ENCODE measurements around the gene TSHZ1. TPM values are rescaled to one million over a fixed set of nuclear protein-coding genes. Genes with fewer than 3 reads are reported as not detected.

Gene TSHZ1
- total and polyA plus RNA-seq, 3 experiments from 2014 or later: 9.0 to 18.6 (median 17.9) TPM

DNA sequence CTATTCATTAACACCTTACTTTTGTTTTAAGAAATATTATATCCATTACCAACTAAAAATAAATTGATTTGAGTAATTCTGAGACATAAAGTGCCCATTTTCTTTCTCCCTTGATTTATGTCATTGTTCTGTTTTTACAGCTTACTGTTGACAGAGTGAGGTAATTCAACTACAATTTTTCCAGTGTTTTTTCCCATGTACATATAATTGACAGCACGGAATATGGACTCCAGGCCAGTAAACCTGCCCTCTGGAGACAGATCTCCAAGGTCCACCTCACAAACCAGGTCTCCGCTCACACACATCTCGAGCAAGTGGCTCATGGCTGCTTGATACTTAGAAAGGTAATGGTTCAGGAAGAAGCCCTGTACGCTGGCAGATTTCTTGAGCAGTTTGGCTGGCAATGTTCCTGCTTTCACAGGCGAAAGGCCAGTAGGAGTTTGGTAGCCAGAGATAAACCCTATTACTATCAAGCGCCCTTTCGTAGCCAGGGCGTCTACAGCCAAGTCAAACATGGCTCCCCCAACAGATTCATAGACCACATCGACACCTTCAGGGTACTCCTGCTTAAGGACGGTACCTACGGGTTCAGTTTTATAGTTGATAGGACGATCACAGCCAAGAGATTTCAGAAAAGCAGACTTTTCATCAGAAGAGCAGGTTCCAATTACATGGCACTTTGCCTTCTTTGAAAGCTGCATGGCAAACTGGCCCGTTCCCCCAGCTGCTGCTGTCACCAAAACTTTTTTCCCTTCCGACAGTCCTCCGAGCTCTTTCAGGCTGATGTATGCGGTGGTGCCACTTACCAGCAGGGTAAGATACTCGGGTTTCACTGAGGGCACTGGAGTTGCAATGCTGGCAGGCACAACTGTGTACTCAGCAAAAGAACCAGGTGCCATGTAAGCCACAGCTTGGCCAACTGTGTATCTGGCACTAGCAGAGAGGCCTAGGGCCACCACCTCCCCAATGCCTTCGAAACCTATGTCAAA lies 9.0 kb upstream of the TSHZ1 start:
- CTCF ChIA-PET: no interaction called here
- Mint-ChIP-seq H3K36me3 (peaks cover 0 to 28% (median 4%) of the 10 kb centered on the region in 3 donors), H3K27ac (peak overlapping the region in 6 of 8 donors; percentile 13 to 76 (median 58)), H3K27me3 (no peaks in the 10 kb centered on the region), H3K9me3 (no peaks in the 10 kb centered on the region), H3K4me3 (peak overlapping the region in 1 of 7 donors; percentile 49), H3K4me1 (peaks cover 51 to 67% (median 63%) of the 10 kb centered on the region in 3 donors)
- Histone ChIP-seq H3K4me1 (ENCODE audit: insufficient read depth, low read length) (peaks cover 24% of the 10 kb centered on the region), H3K4me3 (ENCODE audit: low read length) (no peak overlapping the region), H3K36me3 (ENCODE audit: insufficient read depth, low read length) (no peaks in the 10 kb centered on the region), H3K9me3 (ENCODE audit: low read length) (no peaks in the 10 kb centered on the region), H3K27ac (ENCODE audit: low read depth, low read length) (no peak overlapping the region), H3K27me3 (ENCODE audit: insufficient read depth, low read length, poor library complexity, severe bottlenecking) (no peaks in the 10 kb centered on the region)
- POLR2A ChIA-PET: no interaction called here
- no peak for DNase-seq

DNA sequence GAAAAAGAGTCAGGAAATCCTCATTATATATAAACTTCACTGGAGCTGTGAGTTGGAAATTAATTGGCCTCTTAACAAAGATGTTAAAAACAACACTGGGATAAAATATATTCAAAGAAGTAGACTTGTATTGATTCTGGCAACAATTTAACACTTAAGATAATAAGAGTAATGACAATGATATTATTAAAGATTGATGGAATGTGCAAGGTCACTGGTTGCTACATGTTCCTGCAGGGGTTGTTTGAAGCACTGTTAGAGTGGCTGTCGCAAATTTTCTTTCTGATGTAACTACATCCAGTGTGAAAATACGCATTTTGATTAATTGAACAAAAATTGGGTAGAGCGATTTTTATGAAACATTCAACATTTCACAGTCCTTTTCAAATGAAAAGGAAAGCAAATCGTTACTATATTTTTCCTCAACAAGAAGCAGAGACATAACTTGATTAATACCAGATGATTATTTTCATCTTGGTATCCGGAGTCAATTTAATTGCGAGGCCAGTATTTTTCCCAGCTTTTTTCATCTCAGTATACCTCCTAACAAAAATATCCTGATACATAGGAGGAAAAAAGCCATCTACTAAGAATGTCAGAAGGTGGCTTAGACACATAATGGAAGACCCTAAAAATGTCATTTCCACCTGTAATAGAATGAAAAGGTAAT lies 7.8 kb upstream of the TSHZ1 start:
- Mint-ChIP-seq H3K9me3 (no peaks in the 10 kb centered on the region), H3K4me1 (peaks cover 56 to 69% (median 65%) of the 10 kb centered on the region in 3 donors), H3K4me3 (peak overlapping the region in 1 of 7 donors; percentile 76), H3K27ac (peak overlapping the region in 5 of 8 donors; percentile 44 to 69 (median 57)), H3K36me3 (peaks cover 0 to 28% (median 4%) of the 10 kb centered on the region in 3 donors), H3K27me3 (no peaks in the 10 kb centered on the region)
- no peak for DNase-seq
- POLR2A ChIA-PET: interaction anchor here (0.7 kb wide), 1 partner anchor 1121 kb away, joined by 3 read pairs; no protein-coding TSS in a partner anchor
- Histone ChIP-seq H3K36me3 (ENCODE audit: insufficient read depth, low read length) (no peaks in the 10 kb centered on the region), H3K27me3 (ENCODE audit: insufficient read depth, low read length, poor library complexity, severe bottlenecking) (no peaks in the 10 kb centered on the region), H3K27ac (ENCODE audit: low read depth, low read length) (no peak overlapping the region), H3K9me3 (ENCODE audit: low read length) (no peaks in the 10 kb centered on the region), H3K4me1 (ENCODE audit: insufficient read depth, low read length) (peaks cover 32% of the 10 kb centered on the region), H3K4me3 (ENCODE audit: low read length) (no peak overlapping the region)
- CTCF ChIA-PET: no interaction called here

DNA sequence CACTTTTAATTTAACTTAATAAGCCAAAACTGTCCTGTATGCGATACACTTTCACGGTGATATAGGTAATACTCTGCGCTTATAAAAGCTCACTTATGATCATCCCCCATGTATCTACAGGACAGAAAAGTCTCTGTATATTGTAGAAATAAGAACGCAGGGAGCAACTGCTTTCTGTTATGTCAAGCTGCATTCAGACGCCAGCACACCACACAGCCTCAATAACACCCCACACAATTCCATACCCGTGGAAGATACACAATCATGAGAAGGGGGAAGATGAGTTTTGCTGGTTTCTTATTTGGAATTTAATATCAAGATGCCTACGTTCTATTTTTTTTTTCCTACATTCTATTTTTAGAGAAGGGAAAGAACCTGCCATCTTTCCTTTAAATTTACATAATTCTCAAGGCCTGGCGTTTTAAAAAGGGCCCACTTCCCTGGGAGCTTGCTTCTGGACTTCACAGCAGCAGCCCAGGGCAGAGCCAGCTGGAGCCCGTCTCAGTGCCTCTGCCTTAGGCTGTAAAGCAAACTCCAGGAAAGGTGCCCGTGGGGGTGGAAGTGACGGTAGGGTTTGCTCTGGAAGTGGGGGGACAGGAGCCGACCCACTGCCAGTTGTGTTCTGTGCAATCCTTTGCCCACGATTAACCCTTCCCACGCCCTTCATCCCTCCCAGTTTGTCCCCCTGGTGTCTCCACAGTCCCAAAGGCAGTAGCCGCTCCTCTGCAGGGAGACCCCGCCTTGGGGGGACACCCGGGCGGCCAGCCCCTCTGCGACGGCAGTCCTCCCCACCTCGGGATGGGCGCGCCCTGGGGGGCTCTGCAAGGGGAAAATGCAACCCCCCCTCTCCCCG lies 7.0 kb upstream of the TSHZ1 start:
- Mint-ChIP-seq H3K27me3 (peaks cover 0 to 1% of the 10 kb centered on the region in 2 donors), H3K9me3 (no peaks in the 10 kb centered on the region), H3K27ac (peak overlapping the region in 3 of 8 donors; percentile 47 to 87 (median 57)), H3K4me1 (peaks cover 52 to 65% (median 60%) of the 10 kb centered on the region in 3 donors), H3K4me3 (peak overlapping the region in 5 of 7 donors; percentile 7 to 76 (median 19)), H3K36me3 (peaks cover 0 to 33% (median 4%) of the 10 kb centered on the region in 3 donors)
- Histone ChIP-seq H3K9me3 (ENCODE audit: low read length) (no peaks in the 10 kb centered on the region), H3K27ac (ENCODE audit: low read depth, low read length) (no peak overlapping the region), H3K27me3 (ENCODE audit: insufficient read depth, low read length, poor library complexity, severe bottlenecking) (no peaks in the 10 kb centered on the region), H3K36me3 (ENCODE audit: insufficient read depth, low read length) (no peaks in the 10 kb centered on the region), H3K4me3 (ENCODE audit: low read length) (no peak overlapping the region), H3K4me1 (ENCODE audit: insufficient read depth, low read length) (peaks cover 33% of the 10 kb centered on the region)
- CTCF ChIA-PET: no interaction called here
- POLR2A ChIA-PET: interaction anchor here (0.7 kb wide), 1 partner anchor 12 kb away, joined by 3 read pairs; no protein-coding TSS in a partner anchor
- DNase-seq: no peak

DNA sequence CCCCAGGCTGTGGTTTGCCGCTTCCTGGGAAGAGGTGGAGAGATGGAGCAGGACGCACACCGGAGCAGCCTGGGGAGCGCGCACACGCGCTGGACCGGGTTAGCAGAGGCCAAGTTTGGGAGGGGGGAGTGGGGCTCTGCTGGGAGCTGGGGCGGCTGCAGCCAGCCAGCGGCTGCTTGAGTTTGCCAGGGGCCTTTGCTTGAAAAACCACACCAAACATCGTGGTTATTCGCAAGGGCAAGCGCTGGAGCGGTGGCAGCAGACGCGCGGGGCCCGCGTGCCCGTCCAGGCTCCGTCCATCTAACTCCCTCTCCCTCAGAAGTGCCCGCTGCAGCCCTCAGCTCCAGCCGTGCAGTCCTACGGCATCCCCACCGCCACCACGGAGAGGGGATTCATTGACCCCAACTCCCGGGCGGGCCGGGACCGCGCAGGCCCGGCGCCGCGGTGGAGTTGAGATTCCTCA lies 6.3 kb upstream of the TSHZ1 start:
- Mint-ChIP-seq H3K27me3 (peaks cover 0 to 1% of the 10 kb centered on the region in 2 donors), H3K4me1 (peaks cover 50 to 60% (median 58%) of the 10 kb centered on the region in 3 donors), H3K4me3 (peak overlapping the region in 1 of 7 donors; percentile 43), H3K9me3 (no peaks in the 10 kb centered on the region), H3K36me3 (peaks cover 0 to 34% (median 4%) of the 10 kb centered on the region in 3 donors), H3K27ac (no peak overlapping the region)
- Histone ChIP-seq H3K36me3 (ENCODE audit: insufficient read depth, low read length) (no peaks in the 10 kb centered on the region), H3K4me1 (ENCODE audit: insufficient read depth, low read length) (peaks cover 33% of the 10 kb centered on the region), H3K27ac (ENCODE audit: low read depth, low read length) (no peak overlapping the region), H3K9me3 (ENCODE audit: low read length) (no peaks in the 10 kb centered on the region), H3K4me3 (ENCODE audit: low read length) (no peak overlapping the region), H3K27me3 (ENCODE audit: insufficient read depth, low read length, poor library complexity, severe bottlenecking) (no peaks in the 10 kb centered on the region)
- DNase-seq: no peak
- POLR2A ChIA-PET: interaction anchor here (0.6 to 0.7 kb wide), 2 partner anchors 12 to 1622 kb away, joined by 3 read pairs; no protein-coding TSS in a partner anchor
- CTCF ChIA-PET: no interaction called here

DNA sequence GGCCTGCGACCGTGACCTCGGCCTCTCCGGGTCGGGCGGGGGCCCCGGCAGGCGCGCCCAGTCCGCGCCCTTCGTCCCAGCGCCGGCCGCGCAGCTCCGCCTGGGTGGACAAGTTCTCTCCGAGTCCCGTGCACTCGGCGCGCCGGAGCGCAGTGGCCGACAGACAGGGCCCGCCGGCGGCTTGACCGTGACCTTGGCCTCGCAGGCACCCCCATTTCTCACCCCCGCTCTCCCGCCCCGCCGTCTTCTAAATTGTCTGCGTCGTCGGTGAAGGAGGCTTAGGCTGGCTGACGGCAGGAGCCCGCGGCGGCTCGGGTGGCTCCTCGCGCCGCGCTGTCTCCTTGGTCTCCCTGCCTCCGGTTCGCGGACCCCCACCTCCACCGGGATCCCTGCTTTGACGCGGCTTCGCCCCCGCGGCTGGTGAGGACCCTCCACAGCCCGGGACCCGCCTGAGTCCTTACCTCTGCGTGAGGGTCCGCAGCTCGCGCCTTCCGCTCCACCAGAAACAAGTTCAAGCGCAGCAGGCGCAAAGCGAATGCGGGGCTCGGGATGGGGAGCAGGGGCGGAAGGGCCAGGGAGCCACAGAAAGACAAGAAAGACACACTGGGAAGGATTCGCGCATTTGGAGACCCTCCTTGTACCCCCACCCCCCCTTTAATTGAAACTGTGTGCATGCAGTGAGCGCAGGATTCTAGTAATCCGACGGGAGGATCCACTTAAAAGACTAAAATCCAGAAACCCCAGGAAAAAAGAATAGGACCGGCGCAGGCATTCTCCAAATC lies 5.7 kb upstream of the TSHZ1 start:
- H3K4me1 ChIP-seq (ENCODE audit: insufficient read depth, low read length): peaks cover 33% of the 10 kb centered on the region
- no peaks in the 10 kb centered on the region for H3K9me3 Mint-ChIP-seq
- peaks cover 0 to 32% (median 4%) of the 10 kb centered on the region in 3 donors for H3K36me3 Mint-ChIP-seq
- peaks cover 0 to 3% of the 10 kb centered on the region in 2 donors for H3K27me3 Mint-ChIP-seq
- no peaks in the 10 kb centered on the region for H3K36me3 ChIP-seq (ENCODE audit: insufficient read depth, low read length)
- H3K9me3 ChIP-seq (ENCODE audit: low read length): no peaks in the 10 kb centered on the region
- peaks cover 47 to 63% (median 57%) of the 10 kb centered on the region in 3 donors for H3K4me1 Mint-ChIP-seq
- H3K27me3 ChIP-seq (ENCODE audit: insufficient read depth, low read length, poor library complexity, severe bottlenecking): no peaks in the 10 kb centered on the region
- DNase-seq: no peak
- peak overlapping the region in 6 of 7 donors; percentile 7 to 100 (median 68) for H3K4me3 Mint-ChIP-seq
- peak overlapping the region in 6 of 8 donors; percentile 16 to 96 (median 56) for H3K27ac Mint-ChIP-seq
- H3K27ac ChIP-seq (ENCODE audit: low read depth, low read length): peak overlapping the region; percentile 31
- ChIA-PET CTCF (no interaction called here), POLR2A (interaction anchor here (0.6 to 0.7 kb wide), 2 partner anchors 943 to 1621 kb away, joined by 3 read pairs; no protein-coding TSS in a partner anchor)
- H3K4me3 ChIP-seq (ENCODE audit: low read length): no peak overlapping the region

DNA sequence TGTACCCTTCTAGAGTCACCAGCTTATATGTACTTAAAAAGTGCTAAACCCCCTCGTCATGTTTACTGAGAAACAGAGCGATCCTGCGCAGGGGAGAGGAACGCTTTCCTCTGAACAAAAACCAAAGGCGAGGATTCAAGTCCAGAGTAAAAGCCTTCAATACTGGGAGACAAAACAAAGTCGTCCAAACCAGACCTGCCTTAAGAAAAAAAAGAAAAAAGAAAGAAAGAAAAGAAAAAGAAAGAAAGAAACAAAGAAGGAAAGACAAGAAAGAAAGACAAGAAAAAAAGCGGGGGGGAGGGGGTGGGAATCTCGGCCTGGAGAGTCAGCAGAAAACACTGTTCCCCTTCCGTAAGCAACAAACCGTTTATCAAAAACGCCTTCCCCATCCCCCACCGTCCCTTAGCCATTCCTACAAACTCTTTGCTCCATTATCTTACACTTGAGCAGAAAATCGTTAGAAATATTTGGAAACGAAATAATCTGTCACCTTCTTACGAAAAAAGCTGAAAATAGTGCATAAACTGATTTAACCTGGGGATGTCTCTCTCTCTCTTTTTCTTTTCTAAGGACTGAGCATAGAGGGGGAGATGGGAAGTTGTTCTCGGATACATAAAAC lies 5.0 kb upstream of the TSHZ1 start:
- H3K4me3 ChIP-seq (ENCODE audit: low read length): no peak overlapping the region
- ChIA-PET CTCF (no interaction called here), POLR2A (interaction anchor here (0.7 kb wide), 1 partner anchor 944 kb away, joined by 3 read pairs; no protein-coding TSS in a partner anchor)
- H3K4me1 Mint-ChIP-seq: peaks cover 52 to 67% (median 61%) of the 10 kb centered on the region in 3 donors
- no peaks in the 10 kb centered on the region for H3K36me3 ChIP-seq (ENCODE audit: insufficient read depth, low read length)
- peaks cover under 1 to 32% (median 4%) of the 10 kb centered on the region in 3 donors for H3K36me3 Mint-ChIP-seq
- no peaks in the 10 kb centered on the region for H3K9me3 ChIP-seq (ENCODE audit: low read length)
- H3K9me3 Mint-ChIP-seq: peaks cover 0 to 1% (median 0%) of the 10 kb centered on the region in 5 donors
- no peak for DNase-seq
- peaks cover 0 to 3% of the 10 kb centered on the region in 2 donors for H3K27me3 Mint-ChIP-seq
- H3K27me3 ChIP-seq (ENCODE audit: insufficient read depth, low read length, poor library complexity, severe bottlenecking): no peaks in the 10 kb centered on the region
- H3K27ac ChIP-seq (ENCODE audit: low read depth, low read length): peak overlapping the region; percentile 31
- peak overlapping the region in 6 of 7 donors; percentile 7 to 100 (median 76) for H3K4me3 Mint-ChIP-seq
- H3K4me1 ChIP-seq (ENCODE audit: insufficient read depth, low read length): peaks cover 33% of the 10 kb centered on the region
- peak overlapping the region; percentile 16 to 96 (median 64) for H3K27ac Mint-ChIP-seq

Data from CD8-positive, alpha-beta memory T cell (primary cell).